Fibroblast of the aortic adventitia (primary cell): Measurements from ENCODE around the gene CCR9. TPM values are rescaled to one million over a fixed set of nuclear protein-coding genes. Genes with fewer than 3 reads are reported as not detected.
A peak's percentile ranks its signal among the peaks of the same experiment; 100 is the strongest.

ENCODE experiments used
- DNase-seq: peaks from one replicate; pipeline ENCODE4 v3.0.0-alpha.2; 2010; ENCODE audit warnings: low read depth
- H3K4me3 ChIP-seq: 2 replicates; pipeline ENCODE4 v1.5.1; 2011; ENCODE audit warnings: low read depth, mild to moderate bottlenecking, control low read depth, low read length, moderate library complexity
- total RNA-seq: library from RNA; depleted of rRNA; stranded (reverse); fragments of >200 nt; gene quantifications from 2 replicates; pipeline ENCODE4 v1.2.3, GENCODE V29; 2012; ENCODE audit warnings: low replicate concordance
- TF ChIP-seq, protein P1 (sequence below): IDR thresholded peaks from 2 replicates; pipeline ENCODE4 v1.5.1; 2011; ENCODE audit warnings: mild to moderate bottlenecking, low read length, control low read depth, inconsistent platforms; ENCODE audit not compliant: insufficient read depth

The CCR9 gene
- total RNA-seq, 1 donor = not detected

DNA sequence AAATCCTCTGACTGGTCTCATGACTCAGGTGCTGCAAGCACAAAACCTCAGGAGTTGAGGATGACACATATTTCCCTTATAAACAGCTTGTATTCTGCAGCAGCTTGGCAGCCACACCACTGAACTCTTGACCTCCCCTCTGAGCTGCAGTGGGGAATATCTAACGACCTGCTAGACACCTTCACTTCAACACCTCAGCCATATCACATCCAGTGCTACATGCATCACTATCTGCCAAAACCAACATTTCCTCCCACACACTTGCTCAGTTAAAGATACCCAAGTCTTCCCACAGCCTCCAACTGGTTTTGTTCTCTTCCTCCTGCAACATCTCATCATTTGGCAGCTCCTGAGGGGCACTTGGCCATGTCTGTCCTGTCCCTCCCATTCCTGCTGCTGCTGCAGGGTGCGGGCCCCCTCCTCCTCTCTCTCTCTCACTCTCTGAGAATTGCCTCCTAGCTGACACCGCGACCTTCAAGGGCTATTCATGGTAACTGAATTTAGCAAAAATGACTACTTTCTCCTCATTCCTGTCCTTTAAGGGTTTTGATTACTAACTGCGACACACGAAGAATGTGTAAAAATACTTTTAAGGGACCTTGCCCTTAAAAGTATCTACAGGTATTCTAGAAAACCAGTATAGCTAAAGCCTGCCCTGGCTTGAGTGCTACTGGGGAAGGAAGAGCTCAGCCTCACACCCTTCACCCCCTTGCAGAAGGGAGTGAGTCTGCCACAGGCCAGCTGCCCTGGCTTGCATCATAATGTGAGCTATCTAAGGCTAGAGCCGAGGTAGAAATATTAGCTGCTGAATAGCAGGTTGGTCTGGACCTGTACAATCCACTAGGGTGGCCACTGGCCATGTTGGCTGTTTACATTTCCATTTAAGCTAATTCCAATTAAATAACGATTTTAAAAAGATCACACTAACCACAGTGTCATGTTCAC is 5.0 kb upstream of the CCR9 start:
- TF ChIP-seq, protein P1, sequence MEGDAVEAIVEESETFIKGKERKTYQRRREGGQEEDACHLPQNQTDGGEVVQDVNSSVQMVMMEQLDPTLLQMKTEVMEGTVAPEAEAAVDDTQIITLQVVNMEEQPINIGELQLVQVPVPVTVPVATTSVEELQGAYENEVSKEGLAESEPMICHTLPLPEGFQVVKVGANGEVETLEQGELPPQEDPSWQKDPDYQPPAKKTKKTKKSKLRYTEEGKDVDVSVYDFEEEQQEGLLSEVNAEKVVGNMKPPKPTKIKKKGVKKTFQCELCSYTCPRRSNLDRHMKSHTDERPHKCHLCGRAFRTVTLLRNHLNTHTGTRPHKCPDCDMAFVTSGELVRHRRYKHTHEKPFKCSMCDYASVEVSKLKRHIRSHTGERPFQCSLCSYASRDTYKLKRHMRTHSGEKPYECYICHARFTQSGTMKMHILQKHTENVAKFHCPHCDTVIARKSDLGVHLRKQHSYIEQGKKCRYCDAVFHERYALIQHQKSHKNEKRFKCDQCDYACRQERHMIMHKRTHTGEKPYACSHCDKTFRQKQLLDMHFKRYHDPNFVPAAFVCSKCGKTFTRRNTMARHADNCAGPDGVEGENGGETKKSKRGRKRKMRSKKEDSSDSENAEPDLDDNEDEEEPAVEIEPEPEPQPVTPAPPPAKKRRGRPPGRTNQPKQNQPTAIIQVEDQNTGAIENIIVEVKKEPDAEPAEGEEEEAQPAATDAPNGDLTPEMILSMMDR = no peak
- peak; percentile 14 for DNase-seq

DNA sequence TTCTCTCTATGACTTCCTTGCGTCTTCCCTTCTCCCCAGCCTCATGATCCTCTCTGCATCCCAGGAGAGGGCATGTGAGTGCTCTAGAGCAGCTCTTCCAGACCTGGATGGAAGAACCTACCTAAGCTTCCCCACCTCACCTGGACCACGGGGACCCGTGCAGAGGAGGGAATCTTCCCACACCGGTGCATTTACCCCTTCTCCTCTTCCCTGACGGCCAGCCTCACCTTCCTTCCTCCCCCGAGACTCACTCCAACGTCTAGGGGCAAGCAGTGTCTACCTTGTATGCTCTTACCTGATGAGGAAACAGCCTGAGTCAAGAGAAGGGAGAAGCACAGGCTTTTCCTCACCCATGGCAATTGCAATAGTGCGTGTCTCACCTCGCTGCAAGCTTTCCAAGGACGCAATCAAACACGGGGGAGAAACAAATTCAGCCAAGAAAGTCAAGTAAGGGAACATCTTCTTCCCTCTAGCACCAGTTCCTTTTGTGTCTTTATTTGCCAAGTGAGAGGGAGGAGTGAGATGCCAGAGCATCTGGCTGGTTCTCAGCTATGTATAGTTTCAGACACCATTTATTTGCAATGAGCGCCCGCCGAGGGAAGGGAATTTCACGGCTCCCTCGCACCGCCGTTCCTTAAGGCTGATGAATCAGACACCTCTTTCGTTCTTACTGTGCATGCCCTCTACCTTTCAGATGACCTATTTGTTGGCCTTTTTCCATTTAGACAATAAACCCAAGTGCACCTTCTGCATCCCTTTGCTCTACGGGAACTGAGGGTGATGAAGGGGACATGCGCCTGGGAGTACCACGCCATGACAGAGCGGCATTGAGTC is 1.8 kb upstream of the CCR9 start:
- TF ChIP-seq, protein P1 = no peak
- H3K4me3 ChIP-seq = no peak overlapping the region
- DNase-seq = no peak

More for the DNA sequence above, 5.0 kb upstream of the CCR9 start:
- no peak overlapping the region for H3K4me3 ChIP-seq

DNA sequence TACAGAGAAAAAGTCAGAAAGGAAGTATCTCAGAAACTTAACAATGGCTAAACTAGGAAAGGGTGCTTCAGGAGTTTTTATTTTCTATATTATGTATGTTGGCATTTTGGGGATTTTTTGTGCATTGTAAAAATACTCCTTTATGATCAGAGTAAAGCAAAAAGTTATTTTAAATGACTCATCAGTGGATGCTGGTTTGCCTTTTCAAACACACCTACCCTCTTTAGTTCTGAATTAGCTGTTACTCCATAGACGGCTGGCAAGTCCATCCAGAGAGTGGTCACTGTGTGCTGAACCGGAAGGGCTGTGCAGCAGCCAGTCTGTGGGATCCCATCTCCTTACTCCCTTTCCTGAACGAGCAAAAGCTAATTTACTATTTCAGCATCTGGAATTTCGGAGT is 942 bp downstream of the CCR9 start:
- DNase-seq = no peak
- TF ChIP-seq, protein P1 = no peak

DNA sequence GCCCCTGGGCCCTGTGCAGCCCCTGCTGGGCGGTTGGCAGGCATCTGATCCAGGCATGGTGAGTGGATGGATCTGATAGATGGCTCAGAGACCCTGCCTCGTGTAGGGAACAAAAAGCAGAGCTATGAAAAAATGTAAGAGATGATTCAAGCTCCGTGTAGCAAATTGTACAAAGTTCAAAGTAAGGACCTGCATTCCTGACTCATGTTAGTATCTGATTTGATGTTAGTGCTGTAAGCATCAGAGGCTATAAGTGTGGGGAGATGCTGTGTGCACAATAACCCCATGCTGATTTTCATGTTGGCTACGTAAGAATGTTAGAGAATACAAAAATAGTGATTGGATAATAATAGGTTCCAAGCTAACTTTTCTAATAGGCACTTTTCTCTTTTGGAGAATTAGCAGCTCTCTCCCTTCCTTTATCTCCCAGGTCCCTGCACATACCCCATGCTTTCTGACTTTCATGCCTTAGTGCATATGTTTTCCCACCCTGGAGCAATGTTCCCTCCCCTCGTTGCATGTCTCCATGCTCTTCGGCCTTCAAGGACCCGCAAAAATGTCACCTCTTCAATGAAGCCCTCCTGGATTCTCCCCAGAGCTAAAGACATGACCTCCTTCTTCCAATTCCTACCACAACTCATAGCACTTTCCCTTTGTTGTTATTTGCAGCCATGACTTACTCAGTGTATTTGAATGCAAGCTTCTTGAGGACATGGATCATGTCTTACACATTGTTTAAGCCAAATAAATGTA is 1.6 kb downstream of the CCR9 start:
- no peak for DNase-seq
- TF ChIP-seq, protein P1 = no peak
- H3K4me3 ChIP-seq = no peak overlapping the region

More for the DNA sequence above, 942 bp downstream of the CCR9 start:
- no peak overlapping the region for H3K4me3 ChIP-seq

DNA sequence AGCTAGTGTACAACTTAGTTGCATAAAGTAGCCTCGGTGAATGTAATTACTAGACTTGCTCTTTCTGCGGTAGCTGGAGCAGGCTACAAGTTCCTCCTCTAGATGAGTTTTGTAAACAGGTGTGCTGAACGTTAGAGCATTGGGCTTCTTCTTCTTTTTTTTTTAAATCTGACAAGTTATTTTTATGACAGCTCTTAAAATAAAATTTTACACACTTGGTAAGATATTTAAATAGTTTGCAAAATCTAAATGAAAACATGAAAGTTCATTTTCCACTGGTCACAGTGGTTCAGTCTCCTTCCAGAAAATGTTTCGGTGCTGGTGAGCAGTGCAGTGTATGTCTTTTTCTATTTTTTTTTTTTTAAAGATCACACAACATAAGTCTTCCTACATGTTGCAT is 3.0 kb downstream of the CCR9 start:
- DNase-seq = no peak
- H3K4me3 ChIP-seq = no peak overlapping the region
- TF ChIP-seq, protein P1 = no peak

DNA sequence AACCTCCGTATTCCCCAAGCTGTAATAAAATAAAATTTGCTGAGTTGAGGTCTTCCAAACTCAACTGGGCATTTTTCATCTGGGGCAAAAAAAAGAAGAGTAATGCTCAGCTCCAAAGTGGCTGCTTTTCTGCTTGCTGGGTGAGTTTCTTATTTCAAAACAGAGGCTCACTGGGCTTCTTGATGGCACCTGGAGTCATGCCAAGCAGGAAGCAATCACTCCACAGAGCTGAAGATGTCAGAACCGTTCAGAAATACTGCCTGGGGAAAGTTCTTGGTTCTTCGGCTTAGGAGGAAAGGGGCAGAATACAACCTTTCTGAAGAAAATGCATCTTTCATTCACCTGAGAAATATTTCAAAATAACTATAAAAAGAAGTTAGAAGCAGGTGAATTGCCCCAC is 4.1 kb downstream of the CCR9 start:
- TF ChIP-seq, protein P1 = no peak
- no peak overlapping the region for H3K4me3 ChIP-seq
- no peak for DNase-seq
